ENCODE measurements around the gene PTGFRN. TPM values are rescaled to one million over a fixed set of nuclear protein-coding genes. Genes with fewer than 3 reads are reported as not detected.
A peak's percentile ranks its signal among the peaks of the same experiment; 100 is the strongest.

The PTGFRN gene
- total and polyA plus RNA-seq, 2 of the 4 experiments (the other 2 are of a cell fraction): 0.90 to 1.1 TPM

DNA sequence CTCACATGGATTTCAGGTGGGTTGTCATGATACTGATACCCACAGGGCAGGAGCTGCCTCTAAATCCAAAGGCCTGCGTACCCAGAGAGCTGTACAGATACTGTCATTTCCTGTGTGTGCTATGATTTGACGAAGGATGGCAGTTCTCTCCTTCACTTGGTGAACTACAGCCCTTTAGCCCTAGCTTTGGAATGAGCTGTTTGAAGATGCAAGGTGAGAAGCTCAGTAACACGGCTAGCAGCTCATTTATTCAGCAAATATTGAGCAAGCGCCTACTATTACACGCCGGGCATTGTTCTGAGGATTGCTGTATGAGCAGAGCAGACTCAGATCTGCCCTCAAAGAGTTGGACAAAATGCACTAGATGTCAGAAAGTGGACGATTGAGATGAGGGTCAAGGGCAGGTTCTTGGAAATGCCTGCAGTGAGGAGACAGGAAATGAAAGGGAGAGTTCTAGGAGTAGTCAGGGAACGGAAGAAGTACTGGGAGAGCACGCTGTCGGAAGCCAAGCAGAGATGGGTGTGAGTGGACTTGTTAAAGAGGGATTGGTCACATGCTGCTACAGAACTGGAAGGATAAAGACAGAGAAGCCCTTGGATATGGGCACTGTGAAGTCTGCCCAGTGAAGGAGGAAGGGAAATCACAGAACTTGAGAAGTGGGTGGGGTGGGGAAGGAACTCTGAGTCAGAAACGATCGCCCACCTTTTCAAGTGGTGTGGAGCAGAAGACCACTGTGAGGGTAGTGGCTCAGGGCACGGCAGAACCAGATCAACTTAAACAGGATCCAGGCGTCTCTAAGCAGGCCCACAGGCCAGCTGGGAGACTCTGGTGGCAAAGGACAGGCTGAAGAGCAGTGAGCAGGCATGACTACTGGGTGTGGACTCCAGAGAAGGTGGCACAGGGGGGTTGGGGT lies 7.1 kb downstream of the PTGFRN start:
- POLR2A ChIA-PET (ENCODE audit: unreplicated experiment): interaction anchor here (0.6 kb wide), 1 partner anchor 78 kb away, joined by 3 read pairs; no protein-coding TSS in a partner anchor
- Histone ChIP-seq H3K4me3 (ENCODE audit: insufficient read depth, low read depth, low read length) (no peak overlapping the region), H3K4ac (ENCODE audit: low read depth, low read length) (no peak overlapping the region), H4K20me1 (ENCODE audit: insufficient read depth, low read length) (no peaks in the 10 kb centered on the region), H2BK5ac (ENCODE audit: low read depth, low read length, poor library complexity, severe bottlenecking) (no peak overlapping the region), H3K27me3 (ENCODE audit: control insufficient read depth, insufficient read depth, low read length) (peaks cover 24% of the 10 kb centered on the region), H2BK15ac (ENCODE audit: low read depth, low read length) (no peak overlapping the region), H3K27ac (ENCODE audit: insufficient read depth, low read length) (no peak overlapping the region), H2AK9ac (replicated peaks; ENCODE audit: low read depth, low read length, poor library complexity) (peak overlapping the region; percentile 36), H2BK120ac (ENCODE audit: low read depth, low read length) (no peak overlapping the region), H2AK5ac (ENCODE audit: low read depth, low read length) (no peak overlapping the region), H3K9me3 (ENCODE audit: control insufficient read depth, insufficient read depth, low read length) (no peaks in the 10 kb centered on the region), H3K79me1 (ENCODE audit: low read depth in 1 of 2, low read length in 2 of 2) (no peaks in the 10 kb centered on the region), H3K36me3 (ENCODE audit: control insufficient read depth, insufficient read depth, low read length) (no peaks in the 10 kb centered on the region), H2BK20ac (ENCODE audit: low read depth, low read length) (no peak overlapping the region), H3K14ac (replicated peaks; ENCODE audit: low read depth, low read length) (no peak overlapping the region), H3K23ac (ENCODE audit: low read depth, low read length) (no peak overlapping the region), H4K8ac (ENCODE audit: low read depth in 2 of 2, low read length in 2 of 2) (no peak overlapping the region), H4K91ac (ENCODE audit: insufficient read depth, low read depth, low read length) (no peak overlapping the region), H3K4me2 (ENCODE audit: low read depth, low read length) (no peak overlapping the region), H4K5ac (ENCODE audit: low read depth, low read length) (no peak overlapping the region), H3K9ac (ENCODE audit: low read depth, low read length) (no peak overlapping the region), H2AFZ (replicated peaks; ENCODE audit: low read length, poor library complexity) (no peak overlapping the region), H3K9me1 (ENCODE audit: insufficient read depth, low read length) (no peaks in the 10 kb centered on the region), H3K18ac (ENCODE audit: low read depth, low read length) (no peak overlapping the region), H3K4me1 (ENCODE audit: control insufficient read depth, insufficient read depth, low read length) (no peaks in the 10 kb centered on the region), H3K56ac (ENCODE audit: extremely low read depth, insufficient read depth, low read length) (no peak overlapping the region)
- CTCF ChIA-PET: no interaction called here
- dilution Hi-C loops (cut with HindIII; ENCODE audit: low sequenced_read_pairs, unreplicated experiment) (no loop called here), intact Hi-C loops (cut with micrococcal nuclease) (no loop called here), in situ Hi-C loops (cut with MboI; ENCODE audit: low sequenced_read_pairs) (no loop called here)
- no TSS peak for BruUV-seq (replicated peaks)
- DNase-seq (no peak), ATAC-seq (ENCODE audit: low read depth) (no peak)
- WGBS, 2 experiments (ENCODE audit: extremely low coverage in 2 of 2, insufficient read length in 1 of 2): 76% methylated on average over 7 of the region's 14 CpGs; no CpG with 5 or more reads in 1 of the 2 experiments
- TF ChIP-seq RFX5 (IDR thresholded peaks at IDR 0.05; ENCODE audit: low read depth, low read length): no peak
